HCT116 (cell line): ENCODE results near the gene TSPAN7. TPM values are rescaled to one million over a fixed set of nuclear protein-coding genes. Genes with fewer than 3 reads are reported as not detected.

Experiments
- ATAC-seq: fragments of 200-7000 bp; cut with Tn5 transposase; 2 replicates; pipeline ENCODE4 v1.9.1; 2020; ENCODE audit warnings: mild to moderate bottlenecking, moderate library complexity
- BruUV-seq: library from RNA; stranded (reverse); fragments of 400-500 nt; replicated peaks from 2 replicates; lab custom pipeline; 2021; lab: Mats Ljungman, UMichigan
- CTCF ChIA-PET: fragments of 300-600 bp; sonication (Branson Sonifier 250); formaldehyde crosslinking; loops from one replicate; lab custom pipeline; 2021; ENCODE audit warnings: antibody characterized with exemption; lab: Charles Lee
- POLR2A ChIA-PET: fragments of 300-600, 350-600 bp; sonication (Branson Sonifier 250); formaldehyde crosslinking; loops from one replicate; lab custom pipeline; 2021; ENCODE audit warnings: antibody characterized with exemption; lab: Charles Lee
- RAD21 ChIA-PET, 2 experiments: fragments of 300-600 bp; sonication (Branson Sonifier 250); formaldehyde crosslinking; loops; one replicate each; lab custom pipeline; 2023; ENCODE audit warnings: low total read pairs in 2 of 2; ENCODE audit not compliant: uncharacterized antibody in 2 of 2, unreplicated experiment in 2 of 2, low non-redundant PET in 1 of 2; lab: Charles Lee
- DNase-seq: peaks from one replicate; pipeline ENCODE4 v3.0.0-alpha.2; 2010; ENCODE audit warnings: low read depth, low spot score
- H2AFZ ChIP-seq: fragments of 200-600 bp; shearing (Covaris generic), sonication (generic); 2 replicates; pipeline ENCODE4 v1.6.1; 2017; ENCODE audit warnings: low read depth, mixed run types, mixed read lengths, antibody characterized with exemption, low read length; ENCODE audit not compliant: poor library complexity, severe bottlenecking
- H3K27ac ChIP-seq: 2 replicates; pipeline ENCODE4 v1.5.1; 2012; ENCODE audit warnings: low read depth, low read length
- H3K27me3 ChIP-seq: fragments of 200-600 bp; sonication (generic); 2 replicates; pipeline ENCODE4 v1.6.1; 2016; ENCODE audit warnings: mixed run types, low read length, mixed read lengths; ENCODE audit not compliant: insufficient read depth
- H3K36me3 ChIP-seq, 2 experiments: fragments of 200-500 bp in 1 of 2; fragments of 200-600 bp in 1 of 2; sonication (Bioruptor generic) in 1 of 2; sonication (generic) in 1 of 2; 2 replicates each; pipeline versions ENCODE4 v1.5.1 to v1.6.1; 2014 to 2016; ENCODE audit warnings: low read length in 2 of 2, inconsistent platforms in 1 of 2, mixed read lengths in 1 of 2, mixed run types in 1 of 2; ENCODE audit not compliant: insufficient read depth in 2 of 2, control insufficient read depth in 1 of 2
- H3K4me1 ChIP-seq, 2 experiments: fragments of 200-600 bp in 1 of 2; sonication (generic) in 1 of 2; 2 replicates each; pipeline versions ENCODE4 v1.5.1 to v1.6.1; 2012 to 2017; ENCODE audit warnings: low read length in 2 of 2, inconsistent platforms in 1 of 2, mild to moderate bottlenecking in 1 of 2, mixed read lengths in 1 of 2, mixed run types in 1 of 2, moderate library complexity in 1 of 2; ENCODE audit not compliant: insufficient read depth in 2 of 2, control insufficient read depth in 1 of 2
- H3K4me2 ChIP-seq: fragments of 200-600 bp; sonication (generic); 2 replicates; pipeline ENCODE4 v1.6.1; 2017; ENCODE audit warnings: mixed run types, low read length, mixed read lengths
- H3K4me3 ChIP-seq, 2 experiments: fragments of 200-600 bp in 1 of 2; sonication (generic) in 1 of 2; replicated peaks in 1 of 2; 2 replicates each; pipeline ENCODE4 v1.5.1; 2011 to 2016; ENCODE audit warnings: low read length in 2 of 2, control low read depth in 1 of 2, low read depth in 1 of 2, mild to moderate bottlenecking in 1 of 2, mixed read lengths in 1 of 2, mixed run types in 1 of 2
- H3K79me2 ChIP-seq: fragments of 200-600 bp; sonication (generic); 2 replicates; pipeline ENCODE4 v1.6.1; 2017; ENCODE audit warnings: mild to moderate bottlenecking, mixed run types, low read length, moderate library complexity, mixed read lengths; ENCODE audit not compliant: insufficient read depth
- H3K9ac ChIP-seq: fragments of 200-600 bp; sonication (generic); 2 replicates; pipeline ENCODE4 v1.6.1; 2016; ENCODE audit warnings: low read length, mixed read lengths
- H3K9me2 ChIP-seq: fragments of 200-600 bp; sonication (generic), shearing (Covaris generic); 2 replicates; pipeline ENCODE4 v1.6.1; 2017; ENCODE audit warnings: mixed run types, mild to moderate bottlenecking, moderate library complexity; ENCODE audit not compliant: insufficient read depth
- H3K9me3 ChIP-seq, 2 experiments: fragments of 200-500 bp in 1 of 2; fragments of 200-600 bp in 1 of 2; sonication (Bioruptor generic) in 1 of 2; sonication (generic) in 1 of 2; 2 replicates each; pipeline ENCODE4 v1.6.1; 2014 to 2017; ENCODE audit warnings: low read length in 2 of 2, mixed read lengths in 2 of 2, inconsistent platforms in 1 of 2, low read depth in 1 of 2, mild to moderate bottlenecking in 1 of 2, mixed run types in 1 of 2, moderate library complexity in 1 of 2; ENCODE audit not compliant: control insufficient read depth in 1 of 2, insufficient read depth in 1 of 2
- H4K20me1 ChIP-seq: fragments of 200-600 bp; sonication (generic), shearing (Covaris generic); 2 replicates; pipeline ENCODE4 v1.6.1; 2017; ENCODE audit warnings: mixed run types, mild to moderate bottlenecking, moderate library complexity; ENCODE audit not compliant: insufficient read depth
- CBX3 ChIP-seq: IDR thresholded peaks from 2 replicates; pipeline ENCODE4 v1.6.1; 2012; ENCODE audit warnings: low read depth
- CEBPB ChIP-seq: IDR thresholded peaks from 2 replicates; pipeline ENCODE4 v1.6.1; 2012; ENCODE audit warnings: low read depth
- EGR1 ChIP-seq: IDR thresholded peaks from 2 replicates; pipeline ENCODE4 v1.6.1; 2012; ENCODE audit warnings: low read depth
- ELF1 ChIP-seq: IDR thresholded peaks from 2 replicates; pipeline ENCODE4 v1.6.1; 2012; ENCODE audit warnings: low read depth, borderline replicate concordance
- EZH2phosphoT487 ChIP-seq: fragments of 200-600 bp; IDR thresholded peaks from 2 replicates; pipeline ENCODE4 v1.6.1; 2018; ENCODE audit warnings: antibody characterized with exemption, borderline replicate concordance
- JUND ChIP-seq: IDR thresholded peaks from 2 replicates; pipeline ENCODE4 v1.6.1; 2012
- POLR2A ChIP-seq: IDR thresholded peaks from 2 replicates; pipeline ENCODE4 v1.7.0; 2011; ENCODE audit warnings: borderline replicate concordance; ENCODE audit not compliant: insufficient read depth, insufficient read length; ENCODE audit errors: extremely low read depth
- POLR2AphosphoS5 ChIP-seq: IDR thresholded peaks from 2 replicates; pipeline ENCODE4 v1.6.1; 2011; ENCODE audit warnings: mild to moderate bottlenecking, low read depth, low read length, moderate library complexity
- RAD21 ChIP-seq: IDR thresholded peaks from 2 replicates; pipeline ENCODE4 v1.6.1; 2012; ENCODE audit warnings: low read depth, mild to moderate bottlenecking
- SP1 ChIP-seq: IDR thresholded peaks from 2 replicates; pipeline ENCODE4 v1.6.1; 2012; ENCODE audit warnings: low read depth
- YY1 ChIP-seq: IDR thresholded peaks from 2 replicates; pipeline ENCODE4 v1.6.1; 2011; ENCODE audit warnings: low read length, low read depth, moderate library complexity, mild to moderate bottlenecking; ENCODE audit not compliant: insufficient replicate concordance; ENCODE audit errors: extremely low read depth
- intact Hi-C: fragments of 100-400 bp; cut with micrococcal nuclease; formaldehyde crosslinking; loops from 2 replicates; pipeline ENCODE4 v1.10.0; 2022
- total RNA-seq: library from RNA; stranded (reverse); gene quantifications from one replicate; pipeline ENCODE4 v1.2.1, GENCODE V29; 2021; ENCODE audit not compliant: unreplicated experiment
- TF ChIP-seq, protein P1 (sequence below): IDR thresholded peaks from 2 replicates; pipeline ENCODE4 v1.6.1; 2011; ENCODE audit warnings: mild to moderate bottlenecking, low read length, moderate library complexity; ENCODE audit not compliant: insufficient replicate concordance; ENCODE audit errors: extremely low read depth
- TF ChIP-seq, protein P2 (sequence below): IDR thresholded peaks from 2 replicates; pipeline ENCODE4 v1.6.1; 2012
- TF ChIP-seq, protein P3 (sequence below), 3 experiments: fragments of 200-600 bp in 1 of 3; sonication (generic) in 1 of 3; IDR thresholded peaks in 2 of 3; conservative IDR thresholded peaks in 1 of 3; 2 replicates each; pipeline ENCODE4 v1.5.1; 2012 to 2017; ENCODE audit warnings: low read depth in 2 of 3, low read length in 2 of 3, antibody characterized with exemption in 1 of 3, borderline replicate concordance in 1 of 3, control low read depth in 1 of 3, mild to moderate bottlenecking in 1 of 3, mixed read lengths in 1 of 3, mixed run types in 1 of 3, moderate library complexity in 1 of 3; ENCODE audit not compliant: insufficient read depth in 1 of 3

Gene TSPAN7
- total RNA-seq, 1 experiment from 2014 or later, result 2.9 TPM

DNA sequence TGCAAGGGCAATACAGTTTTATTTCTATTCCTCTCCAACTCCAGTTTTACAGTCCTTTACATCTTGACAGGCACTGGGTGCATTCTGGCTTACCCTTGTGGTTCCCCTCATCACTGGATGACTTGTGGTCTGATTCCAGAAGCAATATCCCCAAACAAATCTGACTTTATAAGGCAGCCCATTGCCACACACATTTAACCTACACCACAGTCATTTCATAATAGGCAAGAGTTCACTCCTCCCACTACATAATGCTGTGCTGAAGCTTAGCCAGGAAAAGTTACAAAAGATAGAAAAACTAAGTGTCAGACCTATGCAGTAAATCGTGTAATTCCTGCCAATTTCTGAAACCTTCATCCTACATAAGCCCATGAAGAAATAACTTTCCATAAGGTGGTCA, 157.0 kb downstream of the TSPAN7 start:
- H2AFZ ChIP-seq, result no peak overlapping the region
- no peaks in the 10 kb centered on the region for H3K9me3 ChIP-seq
- H3K9ac ChIP-seq, result no peak overlapping the region
- H4K20me1 ChIP-seq, result no peaks in the 10 kb centered on the region
- no TSS peak for BruUV-seq
- no peaks in the 10 kb centered on the region for H3K27me3 ChIP-seq
- no peak overlapping the region for H3K27ac ChIP-seq
- no peaks in the 10 kb centered on the region for H3K9me2 ChIP-seq
- intact Hi-C loops, result no loop called here
- DNase-seq (no peak), ATAC-seq (no peak)
- H3K4me2 ChIP-seq, result no peak overlapping the region
- H3K36me3 ChIP-seq, result no peaks in the 10 kb centered on the region
- TF ChIP-seq YY1 (no peak), POLR2AphosphoS5 (no peak), CBX3 (no peak), POLR2A (no peak), EGR1 (no peak), JUND (no peak), RAD21 (no peak), CEBPB (no peak), SP1 (no peak), ELF1 (no peak), EZH2phosphoT487 (no peak)
- TF ChIP-seq, protein P1, sequence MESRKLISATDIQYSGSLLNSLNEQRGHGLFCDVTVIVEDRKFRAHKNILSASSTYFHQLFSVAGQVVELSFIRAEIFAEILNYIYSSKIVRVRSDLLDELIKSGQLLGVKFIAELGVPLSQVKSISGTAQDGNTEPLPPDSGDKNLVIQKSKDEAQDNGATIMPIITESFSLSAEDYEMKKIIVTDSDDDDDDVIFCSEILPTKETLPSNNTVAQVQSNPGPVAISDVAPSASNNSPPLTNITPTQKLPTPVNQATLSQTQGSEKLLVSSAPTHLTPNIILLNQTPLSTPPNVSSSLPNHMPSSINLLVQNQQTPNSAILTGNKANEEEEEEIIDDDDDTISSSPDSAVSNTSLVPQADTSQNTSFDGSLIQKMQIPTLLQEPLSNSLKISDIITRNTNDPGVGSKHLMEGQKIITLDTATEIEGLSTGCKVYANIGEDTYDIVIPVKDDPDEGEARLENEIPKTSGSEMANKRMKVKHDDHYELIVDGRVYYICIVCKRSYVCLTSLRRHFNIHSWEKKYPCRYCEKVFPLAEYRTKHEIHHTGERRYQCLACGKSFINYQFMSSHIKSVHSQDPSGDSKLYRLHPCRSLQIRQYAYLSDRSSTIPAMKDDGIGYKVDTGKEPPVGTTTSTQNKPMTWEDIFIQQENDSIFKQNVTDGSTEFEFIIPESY, result no peak
- TF ChIP-seq, protein P2, sequence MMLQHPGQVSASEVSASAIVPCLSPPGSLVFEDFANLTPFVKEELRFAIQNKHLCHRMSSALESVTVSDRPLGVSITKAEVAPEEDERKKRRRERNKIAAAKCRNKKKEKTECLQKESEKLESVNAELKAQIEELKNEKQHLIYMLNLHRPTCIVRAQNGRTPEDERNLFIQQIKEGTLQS, result no peak
- TF ChIP-seq, protein P3, sequence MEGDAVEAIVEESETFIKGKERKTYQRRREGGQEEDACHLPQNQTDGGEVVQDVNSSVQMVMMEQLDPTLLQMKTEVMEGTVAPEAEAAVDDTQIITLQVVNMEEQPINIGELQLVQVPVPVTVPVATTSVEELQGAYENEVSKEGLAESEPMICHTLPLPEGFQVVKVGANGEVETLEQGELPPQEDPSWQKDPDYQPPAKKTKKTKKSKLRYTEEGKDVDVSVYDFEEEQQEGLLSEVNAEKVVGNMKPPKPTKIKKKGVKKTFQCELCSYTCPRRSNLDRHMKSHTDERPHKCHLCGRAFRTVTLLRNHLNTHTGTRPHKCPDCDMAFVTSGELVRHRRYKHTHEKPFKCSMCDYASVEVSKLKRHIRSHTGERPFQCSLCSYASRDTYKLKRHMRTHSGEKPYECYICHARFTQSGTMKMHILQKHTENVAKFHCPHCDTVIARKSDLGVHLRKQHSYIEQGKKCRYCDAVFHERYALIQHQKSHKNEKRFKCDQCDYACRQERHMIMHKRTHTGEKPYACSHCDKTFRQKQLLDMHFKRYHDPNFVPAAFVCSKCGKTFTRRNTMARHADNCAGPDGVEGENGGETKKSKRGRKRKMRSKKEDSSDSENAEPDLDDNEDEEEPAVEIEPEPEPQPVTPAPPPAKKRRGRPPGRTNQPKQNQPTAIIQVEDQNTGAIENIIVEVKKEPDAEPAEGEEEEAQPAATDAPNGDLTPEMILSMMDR (IDR thresholded peaks at IDR 0.05 in 2 of 3, conservative IDR thresholded peaks at IDR 0.05 in 1 of 3; ENCODE audit: borderline replicate concordance in 1 of 3, insufficient read depth in 1 of 3, low read depth in 2 of 3, low read length in 2 of 3), result no peak
- POLR2A ChIA-PET, result no interaction called here
- CTCF ChIA-PET, result no interaction called here
- no peaks in the 10 kb centered on the region for H3K79me2 ChIP-seq
- H3K4me3 ChIP-seq, result no peak overlapping the region
- RAD21 ChIA-PET, result no interaction called here
- no peaks in the 10 kb centered on the region for H3K4me1 ChIP-seq
